NCI-H2081 treated with DMSO at 0.1 percent for 48 hours (cell line): ENCODE data around the gene PRIM1.
"Not testable (repeated sequence)": the region's sequence is repeated elsewhere in the genome, so short reads cannot be mapped to it uniquely, and the experiment has no call there.

Source experiments
- DNase-seq: peaks from one replicate; lab custom pipeline; 2025; lab: John Stamatoyannopoulos, UW

PRIM1 gene

DNA sequence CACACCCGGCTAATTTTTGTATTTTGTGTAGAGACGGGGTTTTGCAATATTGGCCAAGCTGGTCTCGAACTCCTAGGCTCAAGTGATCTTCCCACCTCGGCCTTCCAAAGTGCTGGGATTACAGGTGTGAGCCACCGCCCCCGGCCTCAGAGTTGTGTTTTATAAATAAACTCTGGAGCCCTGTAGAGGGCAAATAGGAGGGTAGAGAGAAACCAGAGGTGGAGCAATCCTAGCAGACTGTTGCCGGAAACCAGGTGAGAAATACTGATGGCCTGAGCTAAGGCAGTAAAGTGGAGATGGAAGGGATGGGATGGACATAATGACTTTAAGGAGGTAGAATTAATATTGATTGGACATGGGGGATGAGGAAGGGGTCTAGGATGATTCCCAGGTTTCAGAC, 8.3 kb upstream of the PRIM1 start:
- no peak for DNase-seq

DNA sequence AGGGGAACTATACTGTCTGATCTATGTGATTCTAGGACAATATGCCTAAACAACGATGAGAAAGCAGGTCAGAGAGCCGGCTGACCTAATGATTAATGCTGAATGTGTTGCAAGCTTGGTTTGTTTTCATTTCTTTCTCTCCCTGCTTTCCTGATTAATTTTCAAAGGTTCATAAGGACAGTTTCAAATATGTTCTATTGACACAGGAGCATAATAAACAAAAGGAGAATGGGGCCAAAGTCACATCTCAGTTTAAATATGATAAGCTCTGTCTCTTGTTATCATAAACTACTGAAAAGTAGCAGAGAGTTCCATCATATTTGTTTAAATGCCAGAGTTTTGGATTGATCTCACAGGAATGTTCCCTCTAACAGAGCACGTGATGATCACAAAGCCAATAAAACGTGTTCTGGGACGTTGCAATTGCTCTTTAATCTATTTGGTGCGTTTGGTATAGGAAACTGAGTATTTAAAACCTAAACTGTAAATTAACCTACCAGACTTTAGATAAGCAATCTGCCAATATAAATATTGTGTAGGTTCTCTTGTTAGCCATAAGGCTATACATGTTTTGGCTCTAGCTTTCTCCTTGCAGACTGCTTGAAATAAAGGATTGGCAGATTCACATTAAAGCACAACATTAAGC, 7.3 kb upstream of the PRIM1 start:
- no peak for DNase-seq

GRCh38 chr12:56758728-56759262, 6.7 kb upstream of the PRIM1 start:
- DNase-seq = no peak

- not testable (repeated sequence) for DNase-seq
Observed at GRCh38 chr12:56757971-56758370, 5.8 kb upstream of the PRIM1 start.

GRCh38 chr12:56753566-56753965, 1.4 kb upstream of the PRIM1 start:
- DNase-seq = no peak

GRCh38 chr12:56750596-56750995, 1.5 kb downstream of the PRIM1 start:
- not testable (repeated sequence) for DNase-seq

- no peak for DNase-seq
Observed at GRCh38 chr12:56749853-56750252, 2.3 kb downstream of the PRIM1 start.

GRCh38 chr12:56749359-56749758, 2.8 kb downstream of the PRIM1 start:
- no peak for DNase-seq

DNA sequence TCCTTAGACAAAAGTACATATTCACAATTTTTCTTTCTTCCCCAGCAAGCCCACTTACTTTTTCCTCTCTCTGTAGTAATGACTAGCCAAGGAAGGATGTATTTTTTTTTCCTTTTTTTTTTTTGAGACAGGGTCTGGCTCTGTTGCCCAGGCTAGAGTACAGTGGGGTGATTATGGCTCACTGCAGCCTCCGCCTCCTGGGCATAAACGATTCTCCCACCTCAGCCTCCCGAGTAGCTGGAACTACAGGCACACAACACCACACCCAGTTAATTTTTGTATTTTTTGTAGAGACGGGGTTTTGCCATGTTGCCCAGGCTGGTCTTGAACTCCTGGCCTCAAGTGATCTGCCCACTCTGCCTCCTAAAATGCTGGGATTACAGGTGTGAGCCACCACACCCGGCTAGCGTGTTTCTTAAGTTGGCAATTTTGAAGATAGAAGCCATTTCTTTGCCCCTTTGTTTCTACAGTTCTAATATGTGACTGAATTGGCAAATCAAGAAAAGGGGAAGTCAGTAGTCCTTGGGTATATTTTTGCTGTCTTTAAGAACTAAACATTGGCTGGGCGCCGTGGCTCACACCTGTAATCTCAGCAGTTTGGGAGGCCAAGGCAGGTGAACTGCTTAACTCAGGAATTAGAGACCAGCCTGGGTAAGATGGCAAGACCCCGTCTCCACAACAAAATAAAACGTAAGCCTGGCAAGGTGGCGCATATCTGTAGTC, 23.8 kb downstream of the PRIM1 start:
- no peak for DNase-seq

DNA sequence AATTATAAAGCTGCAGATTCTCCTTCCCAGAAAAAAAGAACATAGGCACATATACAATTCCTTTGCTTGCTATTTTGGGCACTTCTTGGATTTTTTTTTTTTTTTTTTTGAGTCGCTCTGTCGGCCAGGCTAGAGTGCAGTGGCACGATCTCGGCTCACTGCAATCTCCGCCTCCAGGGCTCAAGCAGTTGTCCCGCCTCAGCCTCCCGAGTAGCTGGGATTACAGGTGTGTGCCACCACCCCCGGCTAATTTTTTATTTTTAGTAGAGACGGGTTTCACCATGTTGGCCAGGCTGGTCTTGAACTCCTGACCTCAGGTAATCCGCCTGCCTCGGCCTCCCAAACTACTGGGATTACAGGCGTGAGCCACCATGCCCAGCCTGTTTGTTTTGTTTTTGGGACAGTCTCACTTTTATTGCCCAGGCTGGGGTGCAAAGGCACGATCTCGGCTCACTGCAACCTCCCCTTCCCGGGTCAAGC, 25.9 kb downstream of the PRIM1 start:
- not testable (repeated sequence) for DNase-seq

- DNase-seq = no peak
Observed at GRCh38 chr12:56725723-56726102, 26.4 kb downstream of the PRIM1 start.

- DNase-seq = peak; percentile 81
Observed at GRCh38 chr12:56724972-56725722, 27.0 kb downstream of the PRIM1 start, which contains the start of gene NACA. Gene NACA (minus strand): TSS chr12:56725299. CDS start chr12:56724521, 778 bp downstream.

- DNase-seq = no peak
Observed at GRCh38 chr12:56724701-56724971, 27.5 kb downstream of the PRIM1 start.

DNA sequence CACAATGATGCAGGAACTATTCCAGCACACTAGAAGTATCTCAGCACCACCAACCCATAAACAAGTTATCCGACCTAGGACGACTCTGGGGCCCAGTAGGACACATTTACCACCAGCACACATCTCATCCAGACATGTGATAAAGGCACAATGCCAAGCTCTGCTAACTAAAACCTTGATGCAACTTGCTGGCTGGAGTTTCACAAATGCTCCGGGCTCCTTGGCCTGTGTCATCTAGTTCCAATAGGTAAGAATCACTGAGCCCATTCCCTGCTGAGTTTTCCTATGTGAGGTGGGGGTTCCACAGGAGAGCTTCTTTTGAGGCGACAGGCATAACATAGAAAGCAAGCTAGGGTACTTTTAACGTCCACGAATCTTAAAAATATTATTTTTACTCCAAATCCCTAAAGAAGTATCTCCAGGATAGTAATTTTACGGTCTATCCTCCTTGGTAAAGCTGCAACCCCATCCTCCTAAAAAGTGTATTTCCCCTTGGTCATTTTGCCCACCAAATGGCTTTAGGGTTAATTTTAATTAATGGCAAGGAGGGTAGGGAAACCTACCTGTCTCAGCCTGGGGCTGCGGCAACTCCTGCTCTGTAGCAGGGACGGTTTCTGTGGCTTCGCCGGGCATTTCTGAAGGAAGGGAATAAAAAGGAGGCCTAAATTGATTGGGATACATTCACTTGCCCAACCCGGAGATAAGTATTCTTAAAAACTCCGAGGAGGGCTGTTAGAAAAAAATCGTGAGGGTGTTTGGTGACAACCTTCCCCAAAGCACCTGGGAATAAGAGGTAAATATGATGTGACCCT, 28.0 kb downstream of the PRIM1 start:
- no peak for DNase-seq

DNA sequence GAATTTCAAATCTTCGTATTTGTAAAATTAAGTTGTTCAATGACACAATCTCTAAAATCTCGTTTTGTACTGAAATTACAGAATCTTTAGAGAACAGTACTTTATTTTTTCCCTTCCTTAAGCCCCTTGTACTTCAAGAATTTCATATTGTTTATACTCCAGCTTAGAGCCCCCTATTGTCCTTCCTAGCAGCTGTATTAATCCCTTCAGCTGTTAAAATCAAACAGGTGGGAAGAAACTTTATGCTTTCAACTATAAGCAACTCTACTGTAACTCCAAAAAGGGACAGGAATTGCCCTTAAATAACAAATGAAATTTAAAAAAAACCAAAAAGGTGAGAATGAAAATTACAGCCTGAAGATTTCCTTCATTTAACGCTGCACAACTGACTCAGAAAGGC, 28.8 kb downstream of the PRIM1 start:
- no peak for DNase-seq

DNA sequence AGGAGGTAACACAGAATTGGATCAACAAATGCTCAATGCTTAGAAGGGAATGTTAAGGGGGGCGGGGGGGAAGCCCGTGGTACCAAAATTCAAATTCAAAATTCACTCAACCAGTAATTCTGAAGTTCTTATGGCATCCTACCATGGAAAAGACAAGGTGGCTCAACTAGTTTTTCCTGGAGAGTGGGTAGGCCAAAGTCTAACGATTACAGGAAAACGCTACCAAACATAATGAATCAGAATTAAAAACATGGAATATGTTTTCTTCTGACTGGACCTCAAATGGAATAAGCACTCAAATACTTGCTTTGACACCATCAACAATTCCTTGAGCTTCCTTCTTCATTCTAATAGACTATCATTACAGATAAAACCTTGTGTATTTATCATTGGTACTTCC, 29.3 kb downstream of the PRIM1 start:
- no peak for DNase-seq

DNA sequence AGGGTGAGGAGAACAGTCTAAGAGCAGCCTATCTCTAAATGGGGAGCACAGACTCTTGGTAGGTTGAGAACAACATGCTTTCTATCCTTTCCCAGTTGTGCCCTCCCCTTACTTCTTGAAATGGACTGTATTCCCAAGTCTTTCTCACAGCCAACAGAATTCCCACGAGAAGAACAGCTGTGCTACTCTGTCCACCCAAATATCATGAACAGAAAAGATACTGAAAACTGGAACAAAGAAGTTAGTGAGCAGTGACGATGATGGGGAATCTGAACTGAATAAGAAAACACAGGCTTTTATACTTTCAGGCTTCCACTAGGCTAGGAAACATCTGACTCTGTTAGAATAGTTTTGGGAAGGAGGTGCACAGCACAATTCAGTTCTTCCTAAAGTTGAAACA, 30.4 kb downstream of the PRIM1 start:
- no peak for DNase-seq

DNA sequence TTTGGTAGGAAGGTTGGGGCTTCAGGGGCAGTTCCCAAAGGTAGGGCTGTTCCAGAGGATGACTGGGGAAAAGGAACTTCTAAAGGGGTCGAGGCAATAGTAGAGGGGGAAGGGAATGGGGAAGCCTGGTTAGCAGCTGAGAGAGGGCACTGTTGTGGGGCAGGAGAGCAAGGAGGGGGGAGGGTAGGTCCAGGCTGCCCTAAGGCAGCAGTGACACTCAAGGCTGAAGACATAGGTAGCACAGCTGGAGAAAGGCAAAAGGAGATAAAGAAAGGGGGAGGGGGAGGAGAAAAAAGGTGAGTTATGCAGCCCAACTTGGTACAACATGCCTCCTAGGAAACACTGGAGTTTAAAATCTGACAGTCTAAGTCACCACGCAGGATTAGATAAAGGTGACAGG, 30.9 kb downstream of the PRIM1 start:
- no peak for DNase-seq

- DNase-seq = no peak
Observed at GRCh38 chr12:56720731-56721151, 31.4 kb downstream of the PRIM1 start.

- DNase-seq = no peak
Observed at GRCh38 chr12:56719056-56719455, 33.1 kb downstream of the PRIM1 start.

DNA sequence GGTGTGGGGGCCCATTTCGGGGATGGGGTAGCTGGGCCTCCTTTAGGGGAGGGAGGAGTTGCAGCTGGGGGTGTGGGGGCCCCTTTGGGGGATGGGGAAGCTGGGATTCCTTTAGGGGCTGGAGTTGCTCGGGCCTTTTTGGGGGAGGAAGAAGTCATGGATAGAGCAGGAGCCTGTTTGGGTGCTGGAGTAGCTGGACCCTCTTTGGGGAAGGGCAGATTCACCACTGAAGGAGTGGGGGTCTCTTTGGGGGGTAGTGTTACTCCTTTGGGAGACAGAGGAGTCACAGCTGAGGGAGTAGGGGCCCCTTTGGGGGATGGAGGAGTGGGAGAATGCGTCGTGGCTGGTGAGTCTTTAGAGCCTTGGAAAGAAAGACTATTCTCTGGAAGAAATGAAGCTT, 33.5 kb downstream of the PRIM1 start:
- DNase-seq = no peak

GRCh38 chr12:56718149-56718548, 34.0 kb downstream of the PRIM1 start:
- no peak for DNase-seq
